Small intestine (tissue), 7 donors: Measurements from ENCODE around the gene IL27RA. TPM values are rescaled to one million over a fixed set of nuclear protein-coding genes. Genes with fewer than 3 reads are reported as not detected.
"Not testable (repeated sequence)": the region's sequence is repeated elsewhere in the genome, so short reads cannot be mapped to it uniquely, and the experiment has no call there.

ENCODE experiments used
- DNase-seq, 2 donors: peaks; one replicate each; pipeline versions ENCODE4 v3.0.0 to v3.0.0-alpha.2; 2013
- FAIRE-seq: peaks from 2 replicates; lab custom pipeline; 2012; peaks lifted over from hg19 to GRCh38; lab: Jason Lieb, UNC
- H3K27ac ChIP-seq, 3 donors: one replicate each; pipeline ENCODE4 v1.5.1; 2013; ENCODE audit warnings: low read length in 2 of 3, mild to moderate bottlenecking in 2 of 3, control low read depth in 1 of 3, inconsistent platforms in 1 of 3, low read depth in 1 of 3, moderate library complexity in 1 of 3
- H3K27me3 ChIP-seq, 3 donors: one replicate each; pipeline ENCODE4 v1.6.1; 2013; ENCODE audit warnings: low read length in 3 of 3, inconsistent platforms in 1 of 3; ENCODE audit not compliant: control insufficient read depth in 3 of 3, insufficient read depth in 3 of 3
- H3K36me3 ChIP-seq, 3 donors: one replicate each; pipeline ENCODE4 v1.6.1; 2013; ENCODE audit warnings: low read length in 3 of 3, inconsistent platforms in 1 of 3, low read depth in 1 of 3, mild to moderate bottlenecking in 1 of 3, moderate library complexity in 1 of 3; ENCODE audit not compliant: control insufficient read depth in 3 of 3, insufficient read depth in 2 of 3
- H3K4me1 ChIP-seq, 3 donors: one replicate each; pipeline ENCODE4 v1.6.1; 2013; ENCODE audit warnings: low read length in 2 of 3, inconsistent platforms in 1 of 3, low read depth in 1 of 3, mild to moderate bottlenecking in 1 of 3, moderate library complexity in 1 of 3; ENCODE audit not compliant: control insufficient read depth in 3 of 3, insufficient read depth in 2 of 3
- H3K4me3 ChIP-seq, 3 donors: one replicate each; pipeline ENCODE4 v1.5.1; 2013; ENCODE audit warnings: low read length in 3 of 3, control low read depth in 1 of 3, inconsistent platforms in 1 of 3, low read depth in 1 of 3, mild to moderate bottlenecking in 1 of 3, moderate library complexity in 1 of 3
- H3K9me3 ChIP-seq, 2 donors: one replicate each; pipeline ENCODE4 v1.6.1; 2013; ENCODE audit warnings: low read depth in 1 of 2, low read length in 1 of 2; ENCODE audit not compliant: control insufficient read depth in 2 of 2, insufficient read depth in 1 of 2
- WGBS, 3 donors: extraction: QIAGEN DNeasy Blood & Tissue Kit; methylation state at CpG; one replicate each; pipeline ENCODE4 v1.1.7; 2013; 5-methylcytosine and 5-hydroxymethylcytosine counted together
- polyA plus RNA-seq, 4 donors: library from polyadenylated mRNA; stranded (reverse) in 3 of 4; unstranded in 1 of 4; fragments of 200-250 nt in 3 of 4; fragments of 120-200 nt in 1 of 4; gene quantifications; one replicate each; pipeline versions ENCODE4 v1.2.1 to v1.2.3, GENCODE V29; 2013
- donor health status: healthy with polysubstance abuse.
- donor health status: control.
- donor health status: control.
- donor health status: Bipolar disorder and iron deficiency.
- donor health status: healthy.

IL27RA gene
- polyA plus RNA-seq, 4 donors: 0.45 to 5.6 (median 3.1) TPM

GRCh38 chr19:14019100-14019499, 12.5 kb upstream of the IL27RA start:
- Histone ChIP-seq H3K9me3 (no peaks in the 10 kb centered on the region), H3K4me1 (peaks cover 0 to 13% (median 0%) of the 10 kb centered on the region in 3 donors), H3K27me3 (no peaks in the 10 kb centered on the region), H3K4me3 (no peak overlapping the region), H3K27ac (no peak overlapping the region), H3K36me3 (no peaks in the 10 kb centered on the region)
- FAIRE-seq (no peak), DNase-seq (no peak)
- WGBS, 3 donors: 75 to 86% (median 79%) methylated on average over 6 of the region's 6 CpGs

GRCh38 chr19:14019739-14020138, 11.8 kb upstream of the IL27RA start:
- not testable (repeated sequence) for H3K4me3 ChIP-seq, DNase-seq, FAIRE-seq, H3K27me3 ChIP-seq, H3K9me3 ChIP-seq, H3K36me3 ChIP-seq, H3K27ac ChIP-seq
- peaks cover 0 to 13% (median 0%) of the 10 kb centered on the region in 3 donors for H3K4me1 ChIP-seq
- 90 to 91% (median 91%) methylated on average over 3 of the region's 3 CpGs for WGBS, 3 donors

- Histone ChIP-seq H3K27me3 (no peaks in the 10 kb centered on the region), H3K9me3 (no peaks in the 10 kb centered on the region), H3K27ac (no peak overlapping the region), H3K36me3 (no peaks in the 10 kb centered on the region), H3K4me3 (no peak overlapping the region), H3K4me1 (peaks cover 0 to 9% (median 0%) of the 10 kb centered on the region in 3 donors)
- DNase-seq: peak in 1 of 2 donors; percentile 60
- 51 to 68% (median 55%) methylated on average over 5 of the region's 5 CpGs for WGBS, 3 donors
- no peak for FAIRE-seq
Observed at GRCh38 chr19:14021474-14021873, 10.1 kb upstream of the IL27RA start.

- no peak for FAIRE-seq
- H3K27me3 ChIP-seq: peaks cover 0 to under 1% (median 0%) of the 10 kb centered on the region in 3 donors
- WGBS, 3 donors: 80 to 86% (median 81%) methylated on average over 4 of the region's 4 CpGs
Observed at GRCh38 chr19:14022469-14022868, 9.1 kb upstream of the IL27RA start.

GRCh38 chr19:14023404-14024235, 7.9 kb upstream of the IL27RA start:
- peaks cover 0 to 8% (median 0%) of the 10 kb centered on the region in 3 donors for H3K27me3 ChIP-seq
- DNase-seq: peak; percentile 82 to 88
- no peaks in the 10 kb centered on the region for H3K36me3 ChIP-seq
- FAIRE-seq: no peak
- no peak overlapping the region for H3K4me3 ChIP-seq
- peak overlapping the region in 1 of 3 donors; percentile 80 for H3K27ac ChIP-seq
- peaks cover 0 to 9% (median 0%) of the 10 kb centered on the region in 3 donors for H3K4me1 ChIP-seq
- WGBS, 3 donors: 51 to 56% (median 52%) methylated on average over 9 of the region's 9 CpGs
- no peaks in the 10 kb centered on the region for H3K9me3 ChIP-seq

More at GRCh38 chr19:14022469-14022868, 9.1 kb upstream of the IL27RA start:
- Histone ChIP-seq H3K36me3 (no peaks in the 10 kb centered on the region), H3K9me3 (no peaks in the 10 kb centered on the region), H3K27ac (no peak overlapping the region), H3K4me1 (peaks cover 0 to 9% (median 0%) of the 10 kb centered on the region in 3 donors), H3K4me3 (no peak overlapping the region)
- DNase-seq: no peak

- not testable (repeated sequence) for H3K4me3 ChIP-seq, H3K36me3 ChIP-seq, FAIRE-seq, H3K9me3 ChIP-seq, H3K27ac ChIP-seq, DNase-seq, H3K4me1 ChIP-seq
- WGBS, 3 donors: 90 to 93% (median 91%) methylated on average over 5 of the region's 5 CpGs
- H3K27me3 ChIP-seq: peaks cover 0 to 13% (median 0%) of the 10 kb centered on the region in 3 donors
Observed at GRCh38 chr19:14026652-14027192, 4.8 kb upstream of the IL27RA start.

GRCh38 chr19:14027856-14028450, 3.6 kb upstream of the IL27RA start, which contains the start of gene RLN3:
TSS of gene RLN3 (plus strand) at chr19:14028148. CDS start at chr19:14028205, 57 bp downstream.
- Histone ChIP-seq H3K36me3 (no peaks in the 10 kb centered on the region), H3K4me3 (no peak within 1 kb of the TSS), H3K9me3 (no peaks in the 10 kb centered on the region), H3K4me1 (peaks cover 0 to 10% (median 0%) of the 10 kb centered on the region in 3 donors), H3K27ac (no peak within 1 kb of the TSS), H3K27me3 (peaks cover 0 to 13% (median 0%) of the 10 kb centered on the region in 3 donors)
- DNase-seq (no peak), FAIRE-seq (no peak)
- 71 to 77% (median 76%) methylated on average over 24 of the region's 24 CpGs for WGBS, 3 donors

- H3K27me3 ChIP-seq: peaks cover 0 to 13% (median 0%) of the 10 kb centered on the region in 3 donors
Observed at GRCh38 chr19:14028901-14029300, 2.7 kb upstream of the IL27RA start.

More at GRCh38 chr19:14028901-14029300, 2.7 kb upstream of the IL27RA start:
- FAIRE-seq: no peak
- Histone ChIP-seq H3K27ac (no peak overlapping the region), H3K4me3 (no peak overlapping the region), H3K9me3 (no peaks in the 10 kb centered on the region), H3K4me1 (peaks cover 0 to 6% (median 0%) of the 10 kb centered on the region in 3 donors), H3K36me3 (no peaks in the 10 kb centered on the region)
- 56 to 71% (median 58%) methylated on average over 4 of the region's 4 CpGs for WGBS, 3 donors
- no peak for DNase-seq
